Adrenal gland (tissue), 5 donors: ENCODE measurements around the gene DCXR.

Experiments used
- POLR2A ChIP-seq, 2 donors: fragments of 450-650 bp; IDR thresholded peaks; one replicate each; pipeline ENCODE4 v1.6.1; 2017; ENCODE audit warnings: antibody characterized with exemption in 2 of 2, mild to moderate bottlenecking in 2 of 2, moderate library complexity in 1 of 2
- TF ChIP-seq, protein P1 (sequence below), 6 experiments: fragments of 450-650 bp in 4 of 6; fragments of 200-600 bp in 2 of 6; sonication (generic) in 1 of 6; IDR thresholded peaks; 1 replicate in 5 of 6; 2 replicates in 1 of 6; pipeline versions ENCODE4 v1.5.1 to v1.8.0; 2016 to 2021; ENCODE audit warnings: antibody characterized with exemption in 6 of 6, mild to moderate bottlenecking in 2 of 6, moderate library complexity in 1 of 6
- donor health status: DM: no; HTN: no; CAD: no.

DNA sequence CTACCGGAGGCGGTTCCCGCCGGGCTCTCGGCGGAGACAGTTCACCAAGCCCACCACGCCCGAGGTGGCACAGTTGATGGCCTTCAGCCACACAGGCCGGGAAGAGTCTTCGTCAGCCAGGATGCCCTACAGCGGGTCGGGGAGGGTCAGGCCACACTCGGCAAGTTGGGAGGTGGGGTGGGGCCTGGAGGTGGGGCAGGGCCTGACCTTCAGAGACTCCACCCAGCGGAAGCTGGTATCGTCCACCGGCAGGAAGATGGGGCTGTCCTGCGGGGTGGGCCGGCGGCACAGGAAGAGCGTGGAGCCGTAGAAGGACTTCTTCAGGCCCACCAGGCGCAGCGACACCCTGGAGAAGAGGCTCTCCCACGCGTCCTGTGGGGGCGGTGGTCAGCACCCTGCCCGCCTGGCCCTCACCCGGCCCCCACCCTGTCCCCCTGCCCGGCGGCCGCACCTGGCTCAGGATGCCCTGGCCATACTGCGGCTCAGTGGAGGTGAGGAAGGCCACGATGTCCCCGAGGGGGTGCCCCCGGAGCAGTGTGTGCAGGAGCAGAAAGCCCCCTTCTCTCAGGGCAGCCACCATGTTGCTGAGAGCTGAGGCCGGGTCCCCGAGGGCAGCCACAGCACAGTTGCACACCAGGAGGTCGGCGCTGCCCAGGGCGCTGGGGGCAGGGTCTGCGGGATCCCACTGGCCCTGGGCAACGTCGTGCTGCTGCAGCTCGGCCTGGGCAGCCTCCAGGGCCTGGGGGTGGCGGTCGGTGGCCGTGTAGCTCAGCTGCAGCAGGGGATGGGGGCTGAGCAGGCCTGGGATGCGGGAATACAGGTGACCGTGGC, 47.7 kb upstream of the DCXR start:
- TF ChIP-seq, protein P1, sequence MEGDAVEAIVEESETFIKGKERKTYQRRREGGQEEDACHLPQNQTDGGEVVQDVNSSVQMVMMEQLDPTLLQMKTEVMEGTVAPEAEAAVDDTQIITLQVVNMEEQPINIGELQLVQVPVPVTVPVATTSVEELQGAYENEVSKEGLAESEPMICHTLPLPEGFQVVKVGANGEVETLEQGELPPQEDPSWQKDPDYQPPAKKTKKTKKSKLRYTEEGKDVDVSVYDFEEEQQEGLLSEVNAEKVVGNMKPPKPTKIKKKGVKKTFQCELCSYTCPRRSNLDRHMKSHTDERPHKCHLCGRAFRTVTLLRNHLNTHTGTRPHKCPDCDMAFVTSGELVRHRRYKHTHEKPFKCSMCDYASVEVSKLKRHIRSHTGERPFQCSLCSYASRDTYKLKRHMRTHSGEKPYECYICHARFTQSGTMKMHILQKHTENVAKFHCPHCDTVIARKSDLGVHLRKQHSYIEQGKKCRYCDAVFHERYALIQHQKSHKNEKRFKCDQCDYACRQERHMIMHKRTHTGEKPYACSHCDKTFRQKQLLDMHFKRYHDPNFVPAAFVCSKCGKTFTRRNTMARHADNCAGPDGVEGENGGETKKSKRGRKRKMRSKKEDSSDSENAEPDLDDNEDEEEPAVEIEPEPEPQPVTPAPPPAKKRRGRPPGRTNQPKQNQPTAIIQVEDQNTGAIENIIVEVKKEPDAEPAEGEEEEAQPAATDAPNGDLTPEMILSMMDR (IDR thresholded peaks at IDR 0.05) = no peak
- no peak for TF ChIP-seq POLR2A (IDR thresholded peaks at IDR 0.05)
